HL-60 (cell line): ENCODE measurements around the gene LINC01488.

Experiments used
- DNase-seq, 2 experiments: peaks; one replicate each; pipeline ENCODE4 v3.0.0-alpha.2; 2010 to 2020; ENCODE audit warnings: low read depth in 1 of 2, low spot score in 1 of 2
- H3K27ac ChIP-seq: fragments of 250-450 bp; sonication (Bioruptor Pico); replicated peaks from 2 replicates; pipeline ENCODE4 v1.5.1; 2020; ENCODE audit warnings: mild to moderate bottlenecking, moderate library complexity
- H3K27me3 ChIP-seq: fragments of 250-450 bp; sonication (Bioruptor Pico); 2 replicates; pipeline ENCODE4 v1.5.1; 2021; ENCODE audit warnings: mild to moderate bottlenecking, moderate library complexity; ENCODE audit not compliant: insufficient read depth, poor library complexity, severe bottlenecking
- H3K4me3 ChIP-seq: replicated peaks from 2 replicates; pipeline ENCODE4 v1.5.1; 2011; ENCODE audit warnings: mild to moderate bottlenecking, control low read depth, low read length; ENCODE audit not compliant: insufficient read depth
- GABPA ChIP-seq: IDR thresholded peaks from 2 replicates; pipeline ENCODE4 v1.6.1; 2012; ENCODE audit warnings: low read depth
- POLR2AphosphoS5 ChIP-seq: IDR thresholded peaks from 2 replicates; pipeline ENCODE4 v1.6.1; 2012; ENCODE audit warnings: low read depth
- SPI1 ChIP-seq: IDR thresholded peaks from 2 replicates; pipeline ENCODE4 v1.6.1; 2012; ENCODE audit warnings: low read depth, mild to moderate bottlenecking, borderline replicate concordance
- TF ChIP-seq, protein P1 (sequence below): IDR thresholded peaks from one replicate; pipeline ENCODE4 v1.5.1; 2011; ENCODE audit warnings: low read length, control low read depth, inconsistent platforms; ENCODE audit not compliant: insufficient read depth
- TF ChIP-seq, protein P2 (sequence below): IDR thresholded peaks from 2 replicates; pipeline ENCODE4 v1.6.1; 2012; ENCODE audit warnings: low read depth; ENCODE audit not compliant: insufficient replicate concordance

Gene LINC01488

GRCh38 chr11:69501121-69501489 lies 19.6 kb downstream of the LINC01488 start:
- H3K27me3 ChIP-seq, result no peaks in the 10 kb centered on the region
- no peak overlapping the region for H3K27ac ChIP-seq
- H3K4me3 ChIP-seq, result no peak overlapping the region
- DNase-seq, result no peak
- TF ChIP-seq, protein P1, sequence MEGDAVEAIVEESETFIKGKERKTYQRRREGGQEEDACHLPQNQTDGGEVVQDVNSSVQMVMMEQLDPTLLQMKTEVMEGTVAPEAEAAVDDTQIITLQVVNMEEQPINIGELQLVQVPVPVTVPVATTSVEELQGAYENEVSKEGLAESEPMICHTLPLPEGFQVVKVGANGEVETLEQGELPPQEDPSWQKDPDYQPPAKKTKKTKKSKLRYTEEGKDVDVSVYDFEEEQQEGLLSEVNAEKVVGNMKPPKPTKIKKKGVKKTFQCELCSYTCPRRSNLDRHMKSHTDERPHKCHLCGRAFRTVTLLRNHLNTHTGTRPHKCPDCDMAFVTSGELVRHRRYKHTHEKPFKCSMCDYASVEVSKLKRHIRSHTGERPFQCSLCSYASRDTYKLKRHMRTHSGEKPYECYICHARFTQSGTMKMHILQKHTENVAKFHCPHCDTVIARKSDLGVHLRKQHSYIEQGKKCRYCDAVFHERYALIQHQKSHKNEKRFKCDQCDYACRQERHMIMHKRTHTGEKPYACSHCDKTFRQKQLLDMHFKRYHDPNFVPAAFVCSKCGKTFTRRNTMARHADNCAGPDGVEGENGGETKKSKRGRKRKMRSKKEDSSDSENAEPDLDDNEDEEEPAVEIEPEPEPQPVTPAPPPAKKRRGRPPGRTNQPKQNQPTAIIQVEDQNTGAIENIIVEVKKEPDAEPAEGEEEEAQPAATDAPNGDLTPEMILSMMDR, result no peak
- no peak for TF ChIP-seq SPI1
- no peak for TF ChIP-seq POLR2AphosphoS5
- TF ChIP-seq GABPA, result no peak
- TF ChIP-seq, protein P2, sequence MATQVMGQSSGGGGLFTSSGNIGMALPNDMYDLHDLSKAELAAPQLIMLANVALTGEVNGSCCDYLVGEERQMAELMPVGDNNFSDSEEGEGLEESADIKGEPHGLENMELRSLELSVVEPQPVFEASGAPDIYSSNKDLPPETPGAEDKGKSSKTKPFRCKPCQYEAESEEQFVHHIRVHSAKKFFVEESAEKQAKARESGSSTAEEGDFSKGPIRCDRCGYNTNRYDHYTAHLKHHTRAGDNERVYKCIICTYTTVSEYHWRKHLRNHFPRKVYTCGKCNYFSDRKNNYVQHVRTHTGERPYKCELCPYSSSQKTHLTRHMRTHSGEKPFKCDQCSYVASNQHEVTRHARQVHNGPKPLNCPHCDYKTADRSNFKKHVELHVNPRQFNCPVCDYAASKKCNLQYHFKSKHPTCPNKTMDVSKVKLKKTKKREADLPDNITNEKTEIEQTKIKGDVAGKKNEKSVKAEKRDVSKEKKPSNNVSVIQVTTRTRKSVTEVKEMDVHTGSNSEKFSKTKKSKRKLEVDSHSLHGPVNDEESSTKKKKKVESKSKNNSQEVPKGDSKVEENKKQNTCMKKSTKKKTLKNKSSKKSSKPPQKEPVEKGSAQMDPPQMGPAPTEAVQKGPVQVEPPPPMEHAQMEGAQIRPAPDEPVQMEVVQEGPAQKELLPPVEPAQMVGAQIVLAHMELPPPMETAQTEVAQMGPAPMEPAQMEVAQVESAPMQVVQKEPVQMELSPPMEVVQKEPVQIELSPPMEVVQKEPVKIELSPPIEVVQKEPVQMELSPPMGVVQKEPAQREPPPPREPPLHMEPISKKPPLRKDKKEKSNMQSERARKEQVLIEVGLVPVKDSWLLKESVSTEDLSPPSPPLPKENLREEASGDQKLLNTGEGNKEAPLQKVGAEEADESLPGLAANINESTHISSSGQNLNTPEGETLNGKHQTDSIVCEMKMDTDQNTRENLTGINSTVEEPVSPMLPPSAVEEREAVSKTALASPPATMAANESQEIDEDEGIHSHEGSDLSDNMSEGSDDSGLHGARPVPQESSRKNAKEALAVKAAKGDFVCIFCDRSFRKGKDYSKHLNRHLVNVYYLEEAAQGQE, result no peak

GRCh38 chr11:69501891-69502860 lies 20.7 kb downstream of the LINC01488 start:
- Histone ChIP-seq H3K27ac (no peak overlapping the region), H3K4me3 (no peak overlapping the region), H3K27me3 (no peaks in the 10 kb centered on the region)
- no peak for TF ChIP-seq POLR2AphosphoS5
- no peak for TF ChIP-seq SPI1
- no peak for TF ChIP-seq GABPA
- TF ChIP-seq, protein P2, result no peak
- TF ChIP-seq, protein P1, result no peak
- DNase-seq, result no peak

DNA sequence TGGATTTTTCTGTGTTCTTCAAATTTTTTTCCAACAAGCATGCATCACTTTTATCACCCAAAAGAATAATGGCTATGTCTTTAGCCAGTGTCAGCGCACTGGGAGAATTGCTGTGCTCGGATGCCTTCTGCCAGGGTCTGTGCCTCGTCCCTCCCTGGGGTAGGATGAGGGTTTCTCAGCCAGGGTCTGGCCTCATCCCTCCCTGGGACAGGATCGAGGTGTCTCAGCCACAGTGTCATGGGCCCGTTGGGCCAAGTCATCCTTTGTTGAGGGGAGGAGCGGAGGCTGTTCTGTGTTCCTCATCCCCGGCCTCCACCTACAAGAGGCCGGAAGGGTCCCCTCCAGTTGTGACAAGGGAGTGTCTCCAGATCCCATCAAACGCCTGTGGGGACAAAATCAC lies 22.7 kb downstream of the LINC01488 start:
- Histone ChIP-seq H3K4me3 (no peak overlapping the region), H3K27ac (no peak overlapping the region), H3K27me3 (no peaks in the 10 kb centered on the region)
- no peak for DNase-seq
- TF ChIP-seq, protein P2, result no peak
- TF ChIP-seq POLR2AphosphoS5, result no peak
